NB4 (cell line): ENCODE results near the gene NUMB.

Source experiments
- DNase-seq: peaks from one replicate; pipeline ENCODE4 v3.0.0; 2010; ENCODE audit warnings: low read depth
- H3K4me3 ChIP-seq: one replicate; pipeline ENCODE4 v1.5.1; 2011; ENCODE audit warnings: mild to moderate bottlenecking, low read depth, low read length, moderate library complexity
- MYC ChIP-seq: IDR thresholded peaks from 2 replicates; pipeline ENCODE4 v1.6.1; 2011; ENCODE audit warnings: low read depth, low read length
- POLR2A ChIP-seq: IDR thresholded peaks from 2 replicates; pipeline ENCODE4 v1.6.1; 2011; ENCODE audit warnings: mild to moderate bottlenecking; ENCODE audit not compliant: insufficient read length; ENCODE audit errors: extremely low read depth
- TF ChIP-seq, protein P1 (sequence below): IDR thresholded peaks from 2 replicates; pipeline ENCODE4 v1.6.1; 2011; ENCODE audit warnings: low read depth, low read length
- TF ChIP-seq, protein P2 (sequence below): IDR thresholded peaks from one replicate; pipeline ENCODE4 v1.5.1; 2012; ENCODE audit warnings: low read depth, low read length

NUMB gene

DNA sequence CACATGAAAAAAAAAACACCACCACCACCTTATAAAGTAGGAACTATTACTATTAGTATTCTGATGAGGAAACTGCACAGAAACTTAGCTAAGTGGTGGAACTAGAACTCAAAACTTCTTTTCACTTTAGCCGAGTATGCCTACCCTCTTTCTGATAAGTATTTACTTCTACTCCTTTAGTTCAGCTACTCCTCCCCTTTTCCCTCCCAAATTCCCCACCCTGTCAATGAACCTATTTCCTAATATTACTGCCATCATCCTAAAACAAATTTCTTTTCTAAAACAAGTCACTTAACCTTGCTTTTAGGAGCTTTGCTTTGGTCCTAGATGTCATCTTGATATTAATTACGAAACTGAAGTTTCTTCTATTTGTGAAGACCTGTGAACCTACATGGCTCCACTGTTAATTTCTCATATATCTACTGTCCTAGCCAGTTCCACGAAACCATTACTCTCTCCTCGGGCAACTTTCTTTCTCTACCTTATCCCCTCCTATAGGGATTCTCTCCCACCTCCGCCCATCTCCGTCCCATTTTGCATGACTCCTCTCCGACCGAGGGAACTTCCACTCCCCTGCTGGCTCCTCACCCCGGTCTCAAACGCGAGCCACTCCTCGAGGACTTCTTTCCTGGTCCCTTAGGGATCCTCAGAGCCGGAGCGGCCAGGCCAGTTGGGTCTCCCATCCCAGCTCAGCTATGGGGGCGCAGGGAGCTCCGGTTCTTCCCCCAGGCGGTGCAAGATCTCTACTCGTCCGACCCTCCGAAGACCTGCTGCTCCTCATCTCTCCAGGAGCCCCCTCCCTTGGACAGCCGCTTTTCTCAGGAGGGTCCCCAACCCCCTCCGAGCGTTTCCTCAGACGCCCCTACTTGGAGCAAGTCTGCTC lies 1.1 kb downstream of the NUMB start:
- peak overlapping the region; percentile 75 for H3K4me3 ChIP-seq
- DNase-seq, result peak; percentile 46

DNA sequence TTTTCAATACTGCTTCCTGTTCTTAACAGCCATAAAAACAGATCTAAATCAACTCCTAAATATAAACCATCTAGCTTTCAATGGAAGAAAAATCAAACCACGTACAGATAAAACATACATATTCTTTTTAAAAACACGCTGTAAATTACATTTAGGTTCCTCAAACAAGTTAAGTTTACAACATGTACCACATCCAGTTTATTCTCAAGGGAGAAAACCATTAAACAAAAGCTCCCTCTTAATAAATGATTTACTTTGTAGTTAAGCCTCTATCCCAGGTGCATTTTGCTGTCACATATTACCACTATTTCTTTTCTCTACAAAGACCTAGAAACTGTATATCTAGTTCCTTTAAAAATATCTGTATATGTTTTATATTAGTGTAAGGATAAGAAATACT lies 3.1 kb downstream of the NUMB start:
- peak; percentile 42 for DNase-seq
- H3K4me3 ChIP-seq, result peak overlapping the region; percentile 37
- TF ChIP-seq, protein P1, sequence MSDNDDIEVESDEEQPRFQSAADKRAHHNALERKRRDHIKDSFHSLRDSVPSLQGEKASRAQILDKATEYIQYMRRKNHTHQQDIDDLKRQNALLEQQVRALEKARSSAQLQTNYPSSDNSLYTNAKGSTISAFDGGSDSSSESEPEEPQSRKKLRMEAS, result no peak
- TF ChIP-seq, protein P2, sequence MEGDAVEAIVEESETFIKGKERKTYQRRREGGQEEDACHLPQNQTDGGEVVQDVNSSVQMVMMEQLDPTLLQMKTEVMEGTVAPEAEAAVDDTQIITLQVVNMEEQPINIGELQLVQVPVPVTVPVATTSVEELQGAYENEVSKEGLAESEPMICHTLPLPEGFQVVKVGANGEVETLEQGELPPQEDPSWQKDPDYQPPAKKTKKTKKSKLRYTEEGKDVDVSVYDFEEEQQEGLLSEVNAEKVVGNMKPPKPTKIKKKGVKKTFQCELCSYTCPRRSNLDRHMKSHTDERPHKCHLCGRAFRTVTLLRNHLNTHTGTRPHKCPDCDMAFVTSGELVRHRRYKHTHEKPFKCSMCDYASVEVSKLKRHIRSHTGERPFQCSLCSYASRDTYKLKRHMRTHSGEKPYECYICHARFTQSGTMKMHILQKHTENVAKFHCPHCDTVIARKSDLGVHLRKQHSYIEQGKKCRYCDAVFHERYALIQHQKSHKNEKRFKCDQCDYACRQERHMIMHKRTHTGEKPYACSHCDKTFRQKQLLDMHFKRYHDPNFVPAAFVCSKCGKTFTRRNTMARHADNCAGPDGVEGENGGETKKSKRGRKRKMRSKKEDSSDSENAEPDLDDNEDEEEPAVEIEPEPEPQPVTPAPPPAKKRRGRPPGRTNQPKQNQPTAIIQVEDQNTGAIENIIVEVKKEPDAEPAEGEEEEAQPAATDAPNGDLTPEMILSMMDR, result no peak
- no peak for TF ChIP-seq POLR2A
- no peak for TF ChIP-seq MYC

More for the DNA sequence above, 1.1 kb downstream of the NUMB start:
- TF ChIP-seq, protein P2, result no peak
- no peak for TF ChIP-seq MYC
- TF ChIP-seq, protein P1, result no peak
- no peak for TF ChIP-seq POLR2A

DNA sequence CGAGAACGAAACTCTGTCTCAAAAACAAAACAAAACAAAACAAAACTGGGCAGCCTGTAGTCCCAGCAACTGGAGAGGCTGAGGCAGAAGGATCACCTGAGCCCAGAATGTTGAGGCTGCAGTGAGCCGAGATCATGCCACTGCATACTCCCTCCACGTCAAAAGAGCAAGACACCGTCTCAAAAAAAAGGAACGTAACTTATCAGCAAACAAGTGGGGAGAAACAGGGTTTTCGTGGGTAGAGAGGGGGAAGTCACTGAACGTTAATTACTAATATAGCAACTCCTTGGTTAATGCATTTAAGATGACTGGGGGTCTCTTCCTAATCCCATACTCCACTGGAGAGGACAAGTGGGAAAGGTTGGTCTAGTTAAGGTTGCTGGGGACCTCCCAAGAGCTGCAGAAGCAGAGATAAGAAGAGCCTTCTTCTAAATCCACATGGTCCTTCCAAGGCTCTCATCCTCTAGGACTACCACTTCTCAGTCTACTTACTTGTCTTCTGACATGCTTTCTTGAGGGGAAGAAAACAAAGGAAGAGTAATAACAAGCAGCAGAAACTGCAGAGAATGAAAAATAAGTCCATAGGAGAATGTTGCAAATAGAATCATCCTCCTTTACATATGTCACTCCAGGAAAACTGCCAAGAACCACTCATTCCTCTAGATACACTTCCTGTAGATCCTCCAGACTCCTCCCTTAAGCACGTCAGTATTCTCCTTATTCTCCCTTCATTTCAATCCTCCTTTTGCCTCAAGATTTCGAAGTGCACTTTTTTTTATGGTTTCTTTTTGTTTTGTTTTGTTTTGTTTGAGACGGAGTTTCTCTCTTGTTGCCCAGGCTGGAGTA lies 5.8 kb downstream of the NUMB start:
- peak; percentile 50 for DNase-seq
- no peak overlapping the region for H3K4me3 ChIP-seq
- TF ChIP-seq MYC (no peak), POLR2A (no peak)
- TF ChIP-seq, protein P1, result no peak
- TF ChIP-seq, protein P2, result no peak

DNA sequence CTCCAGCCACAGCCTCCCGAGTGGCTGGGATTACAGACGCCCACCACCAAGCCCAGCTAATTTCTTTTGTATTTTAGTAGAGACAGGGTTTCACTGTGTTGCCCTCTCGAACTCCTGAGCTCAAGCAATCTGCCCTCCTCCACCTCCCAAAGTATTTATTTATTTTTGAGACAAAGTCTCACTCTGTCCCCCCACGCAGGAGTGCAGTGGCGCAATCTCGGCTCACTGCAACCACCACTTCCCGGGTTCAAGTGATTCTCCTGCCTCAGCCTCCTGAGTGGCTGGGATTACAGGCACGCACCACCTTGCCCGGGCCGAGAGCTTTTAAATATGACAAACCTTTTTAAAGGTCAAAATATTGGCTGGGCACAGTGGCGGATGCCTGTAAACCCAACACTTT lies 14.6 kb downstream of the NUMB start:
- TF ChIP-seq, protein P2, result no peak
- TF ChIP-seq, protein P1, result no peak
- TF ChIP-seq POLR2A (no peak), MYC (no peak)
- DNase-seq, result no peak
- H3K4me3 ChIP-seq, result no peak overlapping the region

DNA sequence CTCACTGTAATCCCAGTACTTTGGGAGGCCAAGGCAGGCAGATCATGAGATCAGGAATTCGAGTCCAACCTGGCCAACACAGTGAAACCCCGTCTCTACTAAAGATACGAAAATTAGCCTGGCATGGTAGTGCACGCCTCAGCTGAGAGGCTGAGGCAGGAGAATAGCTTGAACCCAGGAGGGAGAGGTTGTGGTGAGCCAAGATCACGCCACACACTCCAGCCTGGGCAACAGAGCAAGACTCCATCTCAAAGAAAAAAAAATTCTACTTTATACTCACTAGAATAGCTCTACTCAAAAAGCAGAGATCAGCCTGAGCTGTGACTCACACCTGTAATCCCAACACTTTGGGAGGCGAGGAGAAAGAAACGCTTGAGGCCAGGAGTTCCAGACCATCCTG lies 17.1 kb downstream of the NUMB start:
- TF ChIP-seq, protein P2, result no peak
- no peak for TF ChIP-seq MYC
- no peak for TF ChIP-seq POLR2A
- DNase-seq, result no peak
- no peak overlapping the region for H3K4me3 ChIP-seq
